Ishikawa (cell line): ENCODE data around the gene CXCL6.

Source experiments
- CEBPB ChIP-seq: IDR thresholded peaks from 2 replicates; pipeline ENCODE4 v1.6.1; 2012
- CREB1 ChIP-seq: IDR thresholded peaks from 2 replicates; pipeline ENCODE4 v1.6.1; 2012; ENCODE audit warnings: low read depth
- EGR1 ChIP-seq: IDR thresholded peaks from 2 replicates; pipeline ENCODE4 v1.6.1; 2012
- EP300 ChIP-seq: IDR thresholded peaks from 2 replicates; pipeline ENCODE4 v1.6.1; 2012; ENCODE audit warnings: borderline replicate concordance
- FOXM1 ChIP-seq: IDR thresholded peaks from 2 replicates; pipeline ENCODE4 v1.6.1; 2012; ENCODE audit warnings: low read depth, borderline replicate concordance
- MAX ChIP-seq: IDR thresholded peaks from 2 replicates; pipeline ENCODE4 v1.6.1; 2012
- NFIC ChIP-seq: IDR thresholded peaks from 2 replicates; pipeline ENCODE4 v1.6.1; 2012
- RAD21 ChIP-seq: IDR thresholded peaks from 2 replicates; pipeline ENCODE4 v1.6.1; 2012; ENCODE audit warnings: low read depth
- REST ChIP-seq: IDR thresholded peaks from 2 replicates; pipeline ENCODE4 v1.6.1; 2012; ENCODE audit warnings: low read depth, mild to moderate bottlenecking
- TAF1 ChIP-seq: IDR thresholded peaks from 2 replicates; pipeline ENCODE4 v1.6.1; 2012; ENCODE audit warnings: low read depth, mild to moderate bottlenecking
- TCF12 ChIP-seq: IDR thresholded peaks from 2 replicates; pipeline ENCODE4 v1.6.1; 2012; ENCODE audit warnings: low read depth
- TEAD4 ChIP-seq: IDR thresholded peaks from 2 replicates; pipeline ENCODE4 v1.6.1; 2012
- USF1 ChIP-seq: IDR thresholded peaks from 2 replicates; pipeline ENCODE4 v1.6.1; 2012
- YY1 ChIP-seq: IDR thresholded peaks from 2 replicates; pipeline ENCODE4 v1.6.1; 2012; ENCODE audit warnings: low read depth
- ZBTB7A ChIP-seq: IDR thresholded peaks from 2 replicates; pipeline ENCODE4 v1.6.1; 2012; ENCODE audit warnings: low read depth

The CXCL6 gene

GRCh38 chr4:73883306-73883705, 46.8 kb downstream of the CXCL6 start:
- no peak for TF ChIP-seq REST
- no peak for TF ChIP-seq EP300
- TF ChIP-seq CEBPB, result no peak
- TF ChIP-seq MAX, result no peak
- TF ChIP-seq EGR1, result no peak
- TF ChIP-seq ZBTB7A, result no peak
- no peak for TF ChIP-seq CREB1
- no peak for TF ChIP-seq TEAD4
- TF ChIP-seq USF1, result no peak
- no peak for TF ChIP-seq FOXM1
- no peak for TF ChIP-seq RAD21
- TF ChIP-seq NFIC, result no peak

GRCh38 chr4:73885574-73886267, 49.2 kb downstream of the CXCL6 start:
- TF ChIP-seq REST, result no peak
- TF ChIP-seq CREB1, result no peak
- TF ChIP-seq ZBTB7A, result no peak
- TF ChIP-seq YY1, result no peak
- TF ChIP-seq USF1, result no peak
- no peak for TF ChIP-seq EGR1
- no peak for TF ChIP-seq NFIC
- TF ChIP-seq TCF12, result no peak
- no peak for TF ChIP-seq FOXM1
- no peak for TF ChIP-seq TEAD4
- TF ChIP-seq RAD21, result no peak
- no peak for TF ChIP-seq TAF1
- no peak for TF ChIP-seq MAX
- no peak for TF ChIP-seq EP300
- TF ChIP-seq CEBPB, result no peak
